CD4-positive, alpha-beta T cell treated with Interleukin-2 at 100 ng/mL for 4 hours (primary cell): ENCODE measurements around the gene ENTPD1.
A peak's percentile ranks its signal among the peaks of the same experiment; 100 is the strongest.
"Not testable (repeated sequence)": the region's sequence is repeated elsewhere in the genome, so short reads cannot be mapped to it uniquely, and the experiment has no call there.

Source experiments
- DNase-seq: peaks from one replicate; pipeline ENCODE4 v3.0.0-alpha.2; 2020; ENCODE audit warnings: low spot score

The ENTPD1 gene

DNA sequence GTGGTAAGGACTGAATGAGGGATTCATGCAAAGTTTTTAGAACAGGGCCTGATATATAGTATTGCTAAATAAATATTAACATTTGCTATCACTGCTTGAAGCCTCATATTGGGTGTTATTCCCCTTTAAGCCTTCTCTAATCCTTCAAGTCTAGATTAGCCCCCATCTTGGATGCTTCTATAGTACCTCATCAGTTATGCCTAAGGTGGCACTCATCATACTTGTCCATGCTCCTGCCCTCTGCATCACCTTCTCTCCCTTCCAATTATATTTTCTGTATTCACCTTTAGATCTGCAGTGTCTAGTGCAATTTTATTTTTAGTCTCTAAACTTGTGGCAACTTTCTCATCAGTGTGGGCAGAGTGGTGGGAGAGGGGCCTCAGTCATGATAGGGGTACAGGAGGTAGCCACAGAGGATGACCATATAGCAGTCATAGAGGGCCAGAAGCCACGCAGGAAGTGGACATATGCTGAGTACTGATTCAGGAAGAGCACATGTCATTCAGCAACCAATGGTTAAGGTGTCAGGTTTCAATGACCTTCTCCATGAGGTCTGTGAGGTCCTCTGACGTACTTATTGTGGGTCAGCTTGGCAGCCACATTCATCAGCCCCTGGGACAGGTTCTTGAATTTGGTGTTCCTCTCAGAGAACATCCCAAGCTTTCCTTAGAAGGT, 2.5 kb downstream of the ENTPD1 start:
- no peak for DNase-seq

DNA sequence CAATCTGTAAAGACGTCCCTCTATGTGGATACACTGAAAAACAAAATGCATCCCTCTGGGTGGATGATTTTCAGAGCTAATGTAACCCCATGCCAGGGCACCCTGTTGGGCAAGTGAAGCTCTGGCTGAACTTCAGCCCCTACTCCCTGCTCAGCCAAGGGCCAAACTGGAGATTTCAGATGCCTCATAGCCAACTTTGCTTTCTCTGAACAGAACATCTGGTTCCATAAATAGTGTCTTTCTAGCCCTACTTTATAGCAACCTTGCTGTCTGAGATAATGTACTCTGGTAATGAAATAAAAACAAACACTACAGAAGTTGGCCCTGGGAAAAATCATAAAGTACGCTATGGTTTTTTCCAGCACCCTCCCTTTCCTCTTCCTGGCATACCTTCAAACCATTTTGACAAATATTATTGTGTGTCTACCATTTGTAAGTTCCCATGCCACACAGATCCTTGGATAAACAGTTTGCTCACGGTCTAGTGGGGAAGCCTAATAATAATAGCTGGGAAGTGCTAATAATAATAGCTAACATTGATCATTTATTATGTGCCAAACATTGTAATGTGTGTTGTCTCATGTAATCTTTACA, 3.4 kb downstream of the ENTPD1 start:
- DNase-seq, result no peak

DNA sequence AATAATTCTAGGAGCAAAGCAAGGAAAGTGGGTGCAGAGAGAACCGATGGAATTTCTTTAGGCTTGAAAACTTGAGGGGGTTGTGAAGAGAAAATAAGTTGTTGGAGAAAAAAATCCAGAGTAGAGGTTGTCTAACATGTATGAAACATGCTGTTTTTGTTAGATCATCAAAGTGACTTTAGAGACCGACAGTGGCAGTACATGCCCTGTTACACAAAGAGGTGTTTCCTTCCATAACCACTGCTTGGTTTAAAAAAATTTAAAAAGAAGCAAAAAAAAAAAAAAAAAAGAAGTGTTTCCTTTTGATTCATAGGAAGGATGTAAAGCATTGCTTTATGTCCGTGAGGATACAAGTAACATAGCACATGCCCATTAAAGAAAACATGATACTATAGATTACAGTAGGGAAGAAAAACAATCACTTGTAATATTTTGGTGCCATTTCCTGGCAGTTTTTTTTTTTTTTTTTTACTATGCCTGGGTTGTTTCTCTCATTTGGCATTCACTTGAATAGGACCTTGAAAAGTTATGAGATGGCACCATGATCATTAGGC, 6.1 kb downstream of the ENTPD1 start:
- DNase-seq, result no peak

DNA sequence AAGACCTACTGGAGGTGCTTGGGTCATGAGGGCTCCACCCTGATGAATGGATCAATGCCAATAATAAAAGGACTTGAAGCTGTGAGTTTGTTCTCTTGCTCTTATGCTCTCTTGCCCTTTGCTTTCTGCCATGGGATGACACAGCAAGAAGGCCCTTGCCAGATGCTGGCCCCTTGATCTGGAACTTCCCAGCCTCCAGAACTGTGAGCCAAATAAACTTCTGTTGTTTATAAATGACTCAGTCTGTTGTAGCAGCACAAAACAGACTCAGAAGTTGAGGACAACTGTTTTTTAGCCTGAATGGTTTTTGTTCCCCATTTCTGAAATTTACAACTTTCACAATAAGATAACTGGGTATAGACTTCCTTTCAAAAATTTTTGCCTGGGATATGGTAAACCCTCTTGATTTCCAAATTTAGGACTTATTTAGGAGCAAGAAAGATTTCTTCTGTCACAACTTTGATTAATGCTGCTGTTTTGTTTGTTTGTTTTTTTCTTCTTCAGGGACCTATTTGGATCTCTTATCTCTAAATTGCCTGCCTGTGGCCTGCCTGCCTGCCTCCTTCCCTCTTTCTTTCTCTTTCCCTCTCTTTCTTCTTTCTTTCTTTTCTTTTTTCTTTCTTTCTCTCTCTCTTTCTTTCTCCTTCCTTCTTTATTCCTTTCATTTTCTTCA, 12.1 kb downstream of the ENTPD1 start:
- DNase-seq, result no peak

DNA sequence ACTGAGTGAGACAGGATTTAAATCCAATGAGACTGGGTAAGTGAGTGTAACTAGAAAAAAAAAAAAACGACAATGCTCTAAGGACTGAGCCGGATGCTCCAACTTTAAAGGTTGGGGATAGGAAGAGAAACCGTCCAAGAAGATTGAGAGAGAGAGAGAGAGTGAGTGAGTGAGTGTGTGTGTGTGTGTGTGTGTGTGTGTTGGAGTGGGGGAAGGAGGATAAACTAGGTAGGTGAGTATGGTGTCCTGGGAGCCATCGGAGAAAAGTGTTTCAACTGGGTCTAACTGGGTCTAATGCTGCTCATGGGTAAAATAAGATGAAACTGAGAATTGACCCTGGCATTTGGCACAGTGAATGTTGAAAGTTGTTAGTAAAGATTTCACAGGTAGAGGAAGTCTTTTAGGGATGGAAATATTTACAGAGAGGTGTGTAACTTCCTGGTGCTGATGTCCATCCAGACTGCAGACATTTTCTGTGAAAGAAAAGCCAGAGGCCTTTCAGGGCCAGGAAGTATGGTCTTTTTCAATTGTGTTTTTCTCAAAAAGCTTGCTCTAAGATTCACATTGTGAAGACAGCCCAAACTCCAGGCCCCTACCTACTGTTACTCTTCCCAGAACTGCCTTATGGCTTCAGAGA, 14.2 kb downstream of the ENTPD1 start:
- DNase-seq, result no peak

DNA sequence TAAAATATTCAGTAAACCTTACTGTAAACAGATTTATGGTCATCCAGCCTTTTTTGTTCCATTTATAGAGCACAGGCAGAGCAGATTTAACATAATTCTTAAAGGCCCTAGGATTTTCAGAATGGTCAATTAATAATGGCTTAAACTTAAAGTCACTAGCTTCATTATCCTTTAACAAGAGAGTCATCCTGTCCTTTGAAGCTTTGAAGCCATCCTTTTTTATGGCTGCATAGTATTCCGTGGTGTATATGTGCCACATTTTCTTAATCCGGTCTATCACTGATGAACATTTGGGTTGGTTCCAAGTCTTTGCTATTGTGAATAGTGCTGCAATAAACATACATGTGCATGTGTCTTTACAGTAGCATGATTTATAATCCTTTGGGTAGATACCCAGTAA, 17.5 kb downstream of the ENTPD1 start:
- not testable (repeated sequence) for DNase-seq

DNA sequence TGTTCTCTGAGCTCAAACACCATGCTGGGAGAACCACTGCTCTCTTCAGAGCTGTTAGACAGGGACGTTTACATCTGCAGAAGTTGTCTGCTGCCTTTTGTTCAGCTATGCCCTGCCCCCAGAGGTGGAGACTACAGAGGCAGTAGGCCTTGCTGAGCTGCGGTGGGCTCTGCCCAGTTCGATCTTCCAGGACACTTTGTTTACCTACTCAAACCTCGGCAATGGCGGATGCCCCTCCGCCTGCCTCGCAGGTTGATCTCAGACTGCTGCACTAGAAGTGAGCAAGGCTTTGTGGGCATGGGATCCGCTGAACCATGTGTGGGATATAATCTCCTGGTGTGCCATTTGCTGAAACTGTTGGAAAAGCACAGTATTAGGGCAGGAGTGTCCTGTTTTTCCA, 21.7 kb downstream of the ENTPD1 start:
- DNase-seq, result not testable (repeated sequence)

DNA sequence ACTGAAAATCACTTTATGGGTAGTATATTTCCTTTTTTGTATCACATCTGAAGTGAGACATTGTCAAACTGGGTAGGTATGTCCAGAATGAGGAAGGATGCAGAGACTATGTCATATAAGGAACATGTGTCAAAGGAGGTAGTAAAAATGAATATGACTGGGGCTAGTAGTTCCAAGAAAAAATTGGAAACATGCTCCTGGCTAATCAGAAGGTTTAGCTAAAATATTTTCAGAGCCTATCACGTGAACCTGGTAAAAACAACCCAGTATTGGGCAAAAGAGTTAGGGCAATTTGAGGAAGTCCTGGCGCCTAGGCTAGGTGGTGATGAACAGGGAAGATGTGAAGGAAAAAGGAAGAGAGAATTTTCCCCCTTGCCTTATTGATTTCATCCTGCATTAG, 26.4 kb downstream of the ENTPD1 start:
- no peak for DNase-seq

DNA sequence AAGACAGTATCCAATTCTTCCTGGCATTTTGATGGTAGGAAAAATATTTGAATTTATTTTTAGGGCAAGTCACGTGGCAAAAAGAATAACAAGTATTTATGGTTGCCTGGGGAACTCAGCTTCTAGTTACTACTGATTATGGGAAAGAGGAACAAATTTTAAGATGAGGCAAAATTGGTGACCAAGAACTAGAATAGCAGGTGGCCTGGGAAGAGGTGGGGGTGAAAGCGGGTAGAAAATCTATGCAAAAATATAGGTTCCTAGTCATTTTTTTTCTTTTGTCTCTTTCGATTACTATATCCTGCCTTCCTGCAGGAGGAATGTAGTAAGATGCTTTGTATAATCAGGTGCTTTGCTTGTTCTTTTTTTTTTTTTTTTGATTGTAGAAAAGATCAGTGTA, 27.8 kb downstream of the ENTPD1 start:
- no peak for DNase-seq

DNA sequence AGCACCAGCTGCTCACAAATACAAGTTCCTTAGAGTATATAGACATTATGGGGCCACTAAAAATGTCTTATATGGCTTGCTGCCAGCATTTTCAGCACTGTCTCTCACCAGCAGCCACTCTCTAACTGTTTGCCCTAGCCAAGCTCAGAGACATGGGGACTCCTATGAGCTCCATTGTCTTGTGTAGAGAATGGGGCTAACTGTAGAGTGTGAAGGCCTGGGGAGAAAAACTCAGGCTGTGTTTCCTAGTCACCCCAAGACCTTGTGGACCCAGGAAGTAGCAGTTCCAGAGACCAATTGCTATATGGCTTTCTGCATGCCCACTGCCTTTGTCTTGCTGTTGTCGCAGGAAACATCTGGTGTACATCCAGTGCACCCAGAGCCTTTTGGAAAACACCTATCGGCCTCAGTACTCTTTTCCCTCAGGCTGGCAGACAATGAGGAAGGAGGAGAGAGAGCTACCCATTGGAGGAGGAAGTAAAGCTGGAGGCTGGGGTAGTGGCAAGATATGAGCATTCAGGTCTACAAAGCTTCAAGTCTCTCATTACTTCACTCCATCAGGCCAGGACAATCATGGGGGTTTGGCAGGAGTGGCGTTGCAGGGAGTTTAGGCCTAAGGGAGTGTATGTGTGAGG, 28.4 kb downstream of the ENTPD1 start:
- no peak for DNase-seq

DNA sequence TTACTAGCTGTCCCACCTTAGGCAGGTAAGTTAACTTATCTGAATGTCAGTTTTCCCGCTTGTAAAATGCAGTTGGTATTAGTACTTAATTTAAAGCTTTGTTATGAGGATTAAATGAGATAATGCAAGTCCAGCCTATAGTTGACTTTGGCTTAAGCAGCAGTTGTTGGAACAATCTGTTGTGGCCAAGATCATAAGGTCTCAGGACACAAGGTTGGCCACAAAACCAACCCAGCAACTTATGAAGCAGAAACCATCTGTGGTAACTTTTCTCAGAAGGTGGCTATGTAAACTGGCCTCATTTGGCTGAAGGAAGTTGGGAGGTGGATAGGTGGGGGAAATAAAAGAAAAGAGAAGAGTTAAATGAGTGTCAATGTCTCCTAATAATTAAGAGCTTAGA, 29.4 kb downstream of the ENTPD1 start:
- DNase-seq, result no peak

DNA sequence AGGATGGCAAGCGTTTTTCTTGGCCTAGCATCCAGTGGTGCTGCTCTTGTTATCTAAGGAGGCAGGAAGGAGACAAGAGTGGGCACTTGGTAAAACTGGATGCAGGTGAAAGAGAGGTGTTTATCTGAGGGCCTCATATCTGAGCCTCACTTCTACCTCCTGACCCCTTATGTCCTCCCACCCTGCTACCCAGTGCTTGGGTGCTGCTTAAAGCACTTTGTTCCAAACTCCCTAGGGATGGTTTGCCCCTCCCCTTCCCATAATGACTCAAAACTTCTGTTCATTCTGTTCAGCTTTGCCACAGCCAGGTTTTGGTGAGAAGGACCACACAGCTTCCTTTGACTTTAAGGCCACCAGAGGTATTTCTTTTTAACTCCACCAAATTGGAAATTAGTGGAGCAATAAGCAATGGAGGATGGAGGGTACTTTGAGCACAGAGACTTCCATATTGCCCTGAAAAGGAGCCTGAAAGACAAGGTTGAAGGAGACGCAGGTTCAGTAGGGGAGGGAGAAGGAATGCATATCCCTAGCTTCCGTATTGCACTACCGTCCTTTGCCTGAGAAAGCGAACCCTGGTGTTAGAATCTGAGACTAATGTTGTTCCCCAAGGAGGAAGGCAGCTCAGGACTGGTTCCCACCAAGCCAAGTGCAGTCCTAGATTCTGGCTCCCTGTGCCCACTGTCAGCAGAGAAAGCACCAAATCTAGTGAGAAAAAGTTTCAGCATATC, 30.1 kb downstream of the ENTPD1 start:
- DNase-seq, result no peak

DNA sequence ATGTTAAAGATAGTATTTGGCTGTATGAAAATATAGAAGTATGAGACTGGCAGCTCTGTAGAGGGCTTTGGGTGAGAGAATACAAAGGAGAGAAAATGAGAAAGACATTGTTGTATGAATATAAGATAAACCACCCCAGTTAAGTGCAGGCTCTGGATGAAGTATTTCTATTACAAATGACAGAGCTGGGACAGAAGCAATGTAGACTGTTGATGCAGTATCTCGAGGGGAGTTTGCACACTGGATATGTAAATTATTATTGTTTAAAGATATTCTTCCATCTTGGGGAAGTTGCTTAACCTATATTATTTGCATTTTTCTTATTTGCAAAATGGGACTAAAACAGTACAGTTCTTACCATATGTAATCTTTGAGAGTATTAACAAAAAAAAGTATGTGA, 31.5 kb downstream of the ENTPD1 start:
- no peak for DNase-seq

DNA sequence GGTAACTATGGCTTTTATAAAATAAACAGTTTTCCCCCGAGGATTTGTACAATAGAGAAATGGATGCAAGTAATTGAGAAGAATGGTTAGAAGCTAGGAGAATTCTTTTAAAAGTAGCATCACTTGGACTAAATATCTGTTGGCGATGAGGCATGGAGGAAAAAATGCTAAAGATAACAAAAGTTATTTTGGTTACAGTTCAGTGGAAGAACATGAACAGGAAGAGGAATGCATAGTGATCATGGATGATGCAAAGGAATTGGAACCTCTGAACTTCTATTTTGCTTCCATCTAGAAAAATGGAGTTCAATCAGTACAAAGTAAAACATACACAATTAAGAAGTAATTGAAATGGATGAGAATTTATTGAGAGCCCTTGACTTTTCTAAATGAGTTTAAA, 32.9 kb downstream of the ENTPD1 start:
- DNase-seq, result no peak

DNA sequence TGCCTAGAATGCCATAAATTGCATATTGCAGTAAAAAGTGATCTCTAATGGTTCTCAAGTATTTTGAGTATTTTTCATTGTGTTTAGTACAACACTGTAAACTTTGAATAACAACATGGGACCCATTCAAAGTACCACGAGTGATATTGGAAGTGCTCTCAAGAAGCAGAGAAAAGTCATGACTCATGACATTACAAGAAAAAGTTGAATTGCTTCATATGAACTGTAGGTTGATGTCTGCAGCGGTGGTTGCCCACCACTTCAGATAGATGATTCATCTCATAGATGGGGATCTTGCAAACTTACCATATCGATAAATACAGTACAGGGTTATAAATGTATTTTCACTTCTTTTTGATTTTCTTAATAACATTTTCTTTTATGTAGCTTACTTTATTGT, 33.9 kb downstream of the ENTPD1 start:
- DNase-seq, result no peak

DNA sequence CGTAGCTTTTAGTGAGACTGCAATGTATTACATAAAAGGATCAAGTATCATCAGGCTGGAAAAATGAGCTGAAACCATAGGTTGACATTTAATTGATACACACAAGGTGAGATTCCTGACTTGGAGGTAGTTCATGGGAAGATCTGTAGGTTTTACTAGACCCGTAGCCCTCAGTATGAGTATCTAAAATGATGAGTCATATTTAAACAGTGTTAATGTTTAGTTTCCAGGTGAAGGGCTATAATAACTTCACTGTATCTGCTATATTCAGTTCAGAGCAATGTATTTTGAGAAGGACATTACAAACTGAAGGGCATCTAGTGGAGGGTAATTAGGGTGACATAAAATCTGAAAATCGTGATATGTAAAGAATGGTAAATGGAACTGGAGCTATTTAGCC, 35.0 kb downstream of the ENTPD1 start:
- no peak for DNase-seq

DNA sequence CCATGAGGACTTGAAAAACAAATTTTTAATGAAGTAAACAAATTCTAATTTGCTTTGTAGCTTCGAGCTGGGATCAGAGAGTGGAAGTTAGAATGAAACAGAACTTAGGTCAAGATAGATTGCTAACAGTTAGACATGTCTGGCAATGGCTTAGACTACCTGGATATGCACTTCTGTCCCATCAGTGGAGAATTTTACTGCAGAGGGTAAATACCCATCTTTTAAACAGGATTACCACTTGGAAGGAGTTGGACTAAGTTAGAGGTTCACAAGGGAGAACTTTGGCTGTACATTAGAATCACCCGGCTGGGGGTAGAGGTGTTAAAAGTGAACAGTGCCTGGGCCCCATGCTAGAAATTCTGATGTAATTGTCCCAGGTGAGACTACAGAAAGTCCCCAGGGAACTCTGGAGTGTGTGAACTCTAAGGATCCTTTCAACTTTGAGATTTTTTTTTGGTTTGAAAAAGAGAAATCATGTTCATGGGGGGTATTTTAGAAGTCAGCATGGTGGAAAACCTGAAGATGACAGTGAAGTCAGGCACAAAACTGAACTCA, 35.5 kb downstream of the ENTPD1 start:
- no peak for DNase-seq

DNA sequence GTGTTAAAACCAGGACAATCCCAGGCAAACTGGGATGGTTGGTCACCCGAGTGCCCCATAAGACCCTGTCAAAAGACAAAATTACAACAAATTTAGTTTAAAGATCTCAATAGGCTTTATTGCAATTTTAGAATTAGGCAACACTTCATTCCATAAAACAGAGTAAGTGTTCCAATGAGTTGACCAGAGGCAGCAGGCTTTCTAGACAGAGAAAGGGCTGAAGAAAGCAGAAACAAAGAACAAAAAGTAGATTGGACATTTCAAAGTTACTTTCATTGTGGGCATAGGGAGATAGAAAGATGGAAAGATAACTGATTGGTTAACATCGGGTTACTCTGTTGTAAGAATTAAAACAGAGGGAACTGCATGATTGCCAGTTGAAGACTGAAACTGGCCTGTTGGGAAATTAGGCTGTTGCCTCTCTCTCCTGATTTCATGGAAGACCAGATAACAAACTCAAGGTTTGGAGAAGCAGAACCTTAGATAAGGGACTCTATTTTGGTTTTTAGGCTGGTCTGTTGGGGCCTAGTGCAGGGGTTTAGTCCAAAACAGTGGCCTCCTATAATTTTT, 36.3 kb downstream of the ENTPD1 start:
- no peak for DNase-seq

DNA sequence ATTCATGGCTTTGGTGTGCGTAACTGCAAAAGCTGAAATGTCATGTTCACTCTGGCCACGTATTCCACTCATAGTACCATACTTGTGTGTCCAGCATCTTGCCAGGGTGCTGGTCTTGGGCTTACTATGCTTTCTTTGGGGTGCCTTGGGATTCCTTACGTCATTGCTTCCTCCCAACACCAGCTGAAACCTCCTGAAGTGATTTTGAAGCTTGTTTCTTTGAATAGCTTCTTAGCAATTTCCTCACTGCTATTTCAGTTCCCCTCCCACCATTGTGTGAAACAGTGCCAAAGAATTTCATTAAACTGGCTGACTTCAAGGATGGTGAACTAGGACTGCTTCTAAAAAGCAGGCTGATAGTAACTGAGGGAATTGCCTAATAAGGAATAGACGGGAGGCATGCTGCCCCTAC, 36.9 kb downstream of the ENTPD1 start:
- no peak for DNase-seq

DNA sequence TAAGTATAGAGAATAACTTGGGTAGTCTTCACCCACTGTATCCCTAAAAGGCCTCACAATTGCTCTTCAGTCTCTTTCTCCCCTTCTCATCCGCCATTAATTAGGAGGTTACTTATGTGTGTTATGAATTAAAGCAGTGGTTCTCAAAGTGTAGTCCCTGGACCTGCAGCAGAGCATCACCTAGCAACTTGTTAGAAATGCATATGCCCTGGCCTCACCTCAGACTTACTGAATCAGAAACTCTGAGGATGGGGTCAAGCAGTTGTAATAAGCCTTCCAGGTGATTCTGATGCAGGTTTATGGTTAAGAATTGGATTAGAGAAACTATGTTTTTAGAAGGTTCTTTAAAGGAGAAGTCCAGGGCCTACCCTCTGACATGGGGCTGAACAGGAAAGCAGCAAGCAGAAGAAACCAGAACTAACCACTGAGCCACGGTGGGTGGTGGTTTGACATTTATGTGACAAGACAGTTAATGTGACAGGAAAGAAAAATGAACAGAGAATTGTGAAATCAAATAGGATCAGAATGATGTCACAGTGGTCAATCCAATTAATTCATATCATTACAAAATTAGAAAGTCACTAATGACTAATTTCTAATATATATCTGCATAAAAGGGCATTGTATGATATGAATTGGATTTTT, 37.6 kb downstream of the ENTPD1 start:
- DNase-seq, result peak; percentile 10

DNA sequence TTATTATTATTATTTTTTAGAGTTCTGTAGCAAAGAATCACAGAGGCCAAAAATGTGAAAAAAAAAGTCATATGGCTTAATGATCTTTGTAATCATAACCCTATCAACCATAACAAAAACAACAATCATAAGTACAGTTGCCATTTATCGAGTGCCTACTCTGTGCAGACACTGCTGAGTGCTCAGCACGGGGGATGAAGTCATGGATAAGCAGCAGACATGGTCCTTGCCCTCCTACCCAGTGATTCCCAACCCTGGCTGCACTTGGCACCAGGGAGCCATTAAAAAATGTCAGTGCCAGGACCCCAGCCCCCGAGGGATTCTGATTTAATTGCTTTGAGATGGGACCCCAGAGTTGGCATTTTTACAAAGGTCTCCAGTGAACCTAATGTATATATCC, 38.2 kb downstream of the ENTPD1 start:
- no peak for DNase-seq
